GM12801 (cell line): Measurements from ENCODE around the gene FOXJ2.
A peak's percentile ranks its signal among the peaks of the same experiment; 100 is the strongest.

ENCODE experiments used
- TF ChIP-seq, protein P1 (sequence below): IDR thresholded peaks from one replicate; pipeline ENCODE4 v1.5.1; 2011; ENCODE audit warnings: control low read depth; ENCODE audit not compliant: insufficient read length; ENCODE audit errors: extremely low read depth

FOXJ2 gene

DNA sequence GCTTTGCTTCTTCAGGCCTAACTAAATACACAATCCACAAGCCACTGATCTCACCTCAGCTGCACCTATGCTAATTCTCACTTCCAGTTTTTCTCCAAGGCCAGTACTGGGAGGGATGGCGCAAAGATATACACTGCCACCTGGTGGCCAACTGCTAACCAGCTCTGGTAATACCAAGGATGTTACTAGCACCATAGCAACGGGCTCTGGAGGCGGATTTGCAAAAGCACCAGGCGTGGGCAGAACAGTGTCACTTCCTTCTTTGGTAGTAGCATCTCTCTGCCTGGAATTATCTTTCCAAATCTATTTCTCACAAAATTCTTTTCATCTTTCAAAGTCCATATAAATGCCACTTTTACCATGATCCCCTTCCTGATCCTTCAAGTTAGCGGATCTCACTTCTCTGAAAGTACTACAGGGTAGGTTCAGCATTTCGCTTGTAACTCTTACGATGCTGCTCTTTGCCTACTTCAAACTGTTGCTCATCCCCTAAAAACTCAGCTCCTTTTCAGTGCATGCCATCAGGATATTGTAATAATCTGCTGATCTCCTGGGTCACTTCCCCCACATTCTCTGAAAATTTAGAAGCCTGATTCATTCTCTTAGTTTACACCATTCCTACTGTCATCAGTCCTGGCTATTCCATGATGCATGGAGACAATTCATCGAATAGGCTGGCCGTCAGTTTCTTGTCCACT lies 37.1 kb upstream of the FOXJ2 start:
- TF ChIP-seq, protein P1, sequence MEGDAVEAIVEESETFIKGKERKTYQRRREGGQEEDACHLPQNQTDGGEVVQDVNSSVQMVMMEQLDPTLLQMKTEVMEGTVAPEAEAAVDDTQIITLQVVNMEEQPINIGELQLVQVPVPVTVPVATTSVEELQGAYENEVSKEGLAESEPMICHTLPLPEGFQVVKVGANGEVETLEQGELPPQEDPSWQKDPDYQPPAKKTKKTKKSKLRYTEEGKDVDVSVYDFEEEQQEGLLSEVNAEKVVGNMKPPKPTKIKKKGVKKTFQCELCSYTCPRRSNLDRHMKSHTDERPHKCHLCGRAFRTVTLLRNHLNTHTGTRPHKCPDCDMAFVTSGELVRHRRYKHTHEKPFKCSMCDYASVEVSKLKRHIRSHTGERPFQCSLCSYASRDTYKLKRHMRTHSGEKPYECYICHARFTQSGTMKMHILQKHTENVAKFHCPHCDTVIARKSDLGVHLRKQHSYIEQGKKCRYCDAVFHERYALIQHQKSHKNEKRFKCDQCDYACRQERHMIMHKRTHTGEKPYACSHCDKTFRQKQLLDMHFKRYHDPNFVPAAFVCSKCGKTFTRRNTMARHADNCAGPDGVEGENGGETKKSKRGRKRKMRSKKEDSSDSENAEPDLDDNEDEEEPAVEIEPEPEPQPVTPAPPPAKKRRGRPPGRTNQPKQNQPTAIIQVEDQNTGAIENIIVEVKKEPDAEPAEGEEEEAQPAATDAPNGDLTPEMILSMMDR, result peak; percentile 16

DNA sequence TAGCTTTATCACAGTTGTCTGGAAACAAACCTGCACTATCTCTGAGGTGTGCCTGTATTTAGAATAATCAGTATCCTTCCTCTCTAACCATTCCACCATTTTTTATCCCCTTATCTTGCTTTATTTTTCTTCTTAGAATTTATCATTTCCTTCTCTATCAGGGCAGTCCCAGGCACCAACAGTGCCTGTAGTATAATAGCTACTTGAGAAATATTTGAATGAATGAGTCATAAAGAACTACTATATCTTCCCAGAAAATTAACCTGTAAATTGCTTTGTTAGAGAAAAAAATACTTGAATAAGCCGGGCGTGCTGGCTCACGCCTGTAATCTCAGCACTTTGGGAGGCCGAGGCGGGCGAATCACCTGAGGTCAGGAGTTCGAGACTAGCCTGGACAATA lies 21.2 kb upstream of the FOXJ2 start:
- TF ChIP-seq, protein P1, result no peak

GRCh38 chr12:8012651-8013309 lies 19.7 kb upstream of the FOXJ2 start:
- TF ChIP-seq, protein P1, result no peak

- TF ChIP-seq, protein P1, result no peak
Observed at GRCh38 chr12:8014836-8015235, 17.7 kb upstream of the FOXJ2 start.

GRCh38 chr12:8018666-8019581 lies 13.6 kb upstream of the FOXJ2 start:
- TF ChIP-seq, protein P1, result no peak

DNA sequence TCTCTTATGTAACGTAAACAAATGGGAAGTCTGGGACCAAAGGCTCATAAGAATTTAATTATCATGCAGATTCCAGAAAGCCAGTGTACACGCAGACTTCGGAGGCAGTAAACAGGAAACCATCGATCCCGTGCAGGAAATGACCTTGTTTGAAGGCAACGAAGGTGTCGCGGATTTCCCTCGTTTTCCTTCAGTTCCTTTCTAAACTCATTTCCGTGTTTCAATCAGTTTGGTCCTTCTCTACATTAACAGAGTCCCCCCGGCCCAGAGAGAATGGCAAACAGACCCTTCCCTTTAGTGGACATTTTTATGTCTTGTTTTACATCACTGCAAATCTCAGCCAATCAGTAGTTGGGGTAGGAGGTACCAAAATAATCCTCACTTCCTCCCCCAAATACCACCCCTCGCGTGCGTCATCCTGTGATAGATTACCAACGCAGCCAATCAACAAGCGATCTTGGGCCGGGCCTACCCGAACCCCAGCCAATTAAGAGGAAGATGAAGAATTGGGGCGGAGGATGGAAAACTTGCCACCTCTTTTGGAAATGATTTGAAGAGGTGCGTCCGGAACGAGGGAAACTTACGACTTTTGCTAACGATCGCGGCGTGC lies 6.1 kb upstream of the FOXJ2 start:
- TF ChIP-seq, protein P1, result no peak

- TF ChIP-seq, protein P1, result no peak
Observed at GRCh38 chr12:8027856-8028255, 4.7 kb upstream of the FOXJ2 start.
